Measurements from ENCODE around the gene S1PR2.

GRCh38 chr19:10226376-10227025 is 4.6 kb downstream of the S1PR2 start:
- TF ChIP-seq CTCF (IDR thresholded peaks at IDR 0.05; ENCODE audit: low read depth, low read length, missing input control) = no peak
- no peak for TF ChIP-seq TAF1 (conservative IDR thresholded peaks at IDR 0.05)
- TF ChIP-seq ATF3 (IDR thresholded peaks at IDR 0.05) = no peak
- TF ChIP-seq GABPA (IDR thresholded peaks at IDR 0.05 in 1 of 2, conservative IDR thresholded peaks at IDR 0.05 in 1 of 2) = no peak
- no peak for TF ChIP-seq REST (IDR thresholded peaks at IDR 0.05)
- no peak for TF ChIP-seq ZBTB33 (IDR thresholded peaks at IDR 0.05)
- peak; percentile 66 for TF ChIP-seq NR2F2 (IDR thresholded peaks at IDR 0.05)
- TF ChIP-seq EGR1 (IDR thresholded peaks at IDR 0.05; ENCODE audit: low read depth in 2 of 2) = no peak
- no peak for TF ChIP-seq RAD21 (IDR thresholded peaks at IDR 0.05)
- TF ChIP-seq JUND (IDR thresholded peaks at IDR 0.05) = no peak
- no peak for TF ChIP-seq MAX (IDR thresholded peaks at IDR 0.05)
- no peak for TF ChIP-seq YY1 (IDR thresholded peaks at IDR 0.05)
- TF ChIP-seq RXRA (IDR thresholded peaks at IDR 0.05) = no peak
